ENCODE data around the gene LHX3.
A peak's percentile ranks its signal among the peaks of the same experiment; 100 is the strongest.

LHX3 gene

GRCh38 chr9:136204838-136205706 is at the start of gene LHX3:
Gene LHX3 (minus strand): TSS chr9:136205128. CDS start chr9:136205012, 116 bp downstream.
- DNase-seq (ENCODE audit: low read depth), result no peak

- DNase-seq (ENCODE audit: low read depth), result no peak
Measured at GRCh38 chr9:136253246-136254130, 48.6 kb upstream of the LHX3 start.

GRCh38 chr9:136252846-136253245 is 47.9 kb upstream of the LHX3 start:
- DNase-seq (ENCODE audit: low read depth), result no peak

- DNase-seq (ENCODE audit: low read depth), result no peak
Measured at GRCh38 chr9:136252281-136252680, 47.4 kb upstream of the LHX3 start.

- no peak for DNase-seq (ENCODE audit: low read depth)
Measured at GRCh38 chr9:136251264-136252115, 46.6 kb upstream of the LHX3 start.

GRCh38 chr9:136250676-136251075 is 45.7 kb upstream of the LHX3 start:
- DNase-seq (ENCODE audit: low read depth), result no peak

- DNase-seq (ENCODE audit: low read depth), result no peak
Measured at GRCh38 chr9:136249877-136250559, 45.1 kb upstream of the LHX3 start.

GRCh38 chr9:136248951-136249876 is 44.3 kb upstream of the LHX3 start:
- no peak for DNase-seq (ENCODE audit: low read depth)

- no peak for DNase-seq (ENCODE audit: low read depth)
Measured at GRCh38 chr9:136247947-136248637, 43.2 kb upstream of the LHX3 start.

- DNase-seq (ENCODE audit: low read depth), result no peak
Measured at GRCh38 chr9:136247551-136247916, 42.6 kb upstream of the LHX3 start.

- DNase-seq (ENCODE audit: low read depth), result no peak
Measured at GRCh38 chr9:136246849-136247550, 42.1 kb upstream of the LHX3 start.

- DNase-seq (ENCODE audit: low read depth), result peak; percentile 73
Measured at GRCh38 chr9:136245219-136246150, 40.6 kb upstream of the LHX3 start, which contains the start of gene QSOX2. Gene QSOX2 (minus strand): TSS chr9:136245812. CDS start chr9:136245803, 9 bp downstream.

GRCh38 chr9:136244969-136245218 is 40.0 kb upstream of the LHX3 start:
- no peak for DNase-seq (ENCODE audit: low read depth)

- peak; percentile 43 for DNase-seq (ENCODE audit: low read depth)
Measured at GRCh38 chr9:136244122-136244968, 39.4 kb upstream of the LHX3 start.

GRCh38 chr9:136243631-136244030 is 38.7 kb upstream of the LHX3 start:
- no peak for DNase-seq (ENCODE audit: low read depth)

- DNase-seq (ENCODE audit: low read depth), result no peak
Measured at GRCh38 chr9:136242918-136243525, 38.1 kb upstream of the LHX3 start.

GRCh38 chr9:136242248-136242647 is 37.3 kb upstream of the LHX3 start:
- no peak for DNase-seq (ENCODE audit: low read depth)
